Measurements from ENCODE around the gene AK5. TPM values are rescaled to one million over a fixed set of nuclear protein-coding genes. Genes with fewer than 3 reads are reported as not detected.

Gene AK5, protein sequence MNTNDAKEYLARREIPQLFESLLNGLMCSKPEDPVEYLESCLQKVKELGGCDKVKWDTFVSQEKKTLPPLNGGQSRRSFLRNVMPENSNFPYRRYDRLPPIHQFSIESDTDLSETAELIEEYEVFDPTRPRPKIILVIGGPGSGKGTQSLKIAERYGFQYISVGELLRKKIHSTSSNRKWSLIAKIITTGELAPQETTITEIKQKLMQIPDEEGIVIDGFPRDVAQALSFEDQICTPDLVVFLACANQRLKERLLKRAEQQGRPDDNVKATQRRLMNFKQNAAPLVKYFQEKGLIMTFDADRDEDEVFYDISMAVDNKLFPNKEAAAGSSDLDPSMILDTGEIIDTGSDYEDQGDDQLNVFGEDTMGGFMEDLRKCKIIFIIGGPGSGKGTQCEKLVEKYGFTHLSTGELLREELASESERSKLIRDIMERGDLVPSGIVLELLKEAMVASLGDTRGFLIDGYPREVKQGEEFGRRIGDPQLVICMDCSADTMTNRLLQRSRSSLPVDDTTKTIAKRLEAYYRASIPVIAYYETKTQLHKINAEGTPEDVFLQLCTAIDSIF
- total RNA-seq, result 10 to 100 TPM in 1 of 2 donors, 1 to 10 TPM in 1; 3.1 to 20.8 TPM

DNA sequence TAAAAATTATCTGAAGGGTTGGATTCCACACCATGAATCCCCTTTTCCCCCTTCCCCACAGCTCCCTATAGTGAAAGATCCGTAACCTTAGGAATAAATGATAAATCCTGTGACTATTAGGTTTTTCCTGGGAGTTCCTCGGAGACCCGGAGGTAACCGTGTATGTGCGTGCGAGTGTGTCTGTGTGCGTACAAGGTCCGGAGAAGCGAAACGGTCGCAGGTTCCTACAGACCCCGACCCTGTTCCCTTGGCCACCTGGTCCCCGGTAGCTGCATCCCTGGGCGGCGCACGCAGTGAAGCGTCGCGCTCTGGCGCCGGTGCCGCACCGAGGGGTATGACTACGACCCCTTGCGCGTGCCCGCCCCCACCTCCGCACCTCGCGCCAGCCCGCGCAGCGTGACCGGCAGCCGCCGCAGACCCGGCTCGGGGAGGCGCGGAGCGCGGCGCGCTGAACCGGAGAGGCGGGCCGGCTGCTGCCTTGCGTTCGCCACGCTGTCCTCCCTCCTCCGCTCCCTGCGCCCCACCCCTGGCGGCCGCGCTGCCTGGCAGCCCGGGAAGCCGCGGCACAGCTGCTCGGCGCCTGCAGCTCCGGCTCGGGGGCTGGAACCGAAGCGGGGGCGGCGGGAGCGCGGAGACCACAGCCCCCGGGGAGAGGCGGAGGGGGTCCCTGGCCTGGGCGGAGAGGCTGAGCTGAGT, at the start of gene AK5:
Gene AK5, plus strand, starts transcription at position 529 of the 696 bp plus-strand sequence. CDS start 295 bp downstream, outside the sequence.
- intact Hi-C loops (cut with DNase I), result no loop called here
- WGBS, result 3% methylated on average over 63 of the region's 71 CpGs
- no peaks in the 10 kb centered on the region for H3K9me3 ChIP-seq
- no peaks in the 10 kb centered on the region for H3K27me3 ChIP-seq (replicated peaks; ENCODE audit: insufficient read depth)
- no peak within 1 kb of the TSS for H3K27ac ChIP-seq
- H3K4me3 ChIP-seq, result peak within 1 kb of the TSS; percentile 34 to 40
- TF ChIP-seq POLR2A (IDR thresholded peaks at IDR 0.05) (no peak), POLR2AphosphoS5 (IDR thresholded peaks at IDR 0.05) (no peak)
- TF ChIP-seq, protein P1, sequence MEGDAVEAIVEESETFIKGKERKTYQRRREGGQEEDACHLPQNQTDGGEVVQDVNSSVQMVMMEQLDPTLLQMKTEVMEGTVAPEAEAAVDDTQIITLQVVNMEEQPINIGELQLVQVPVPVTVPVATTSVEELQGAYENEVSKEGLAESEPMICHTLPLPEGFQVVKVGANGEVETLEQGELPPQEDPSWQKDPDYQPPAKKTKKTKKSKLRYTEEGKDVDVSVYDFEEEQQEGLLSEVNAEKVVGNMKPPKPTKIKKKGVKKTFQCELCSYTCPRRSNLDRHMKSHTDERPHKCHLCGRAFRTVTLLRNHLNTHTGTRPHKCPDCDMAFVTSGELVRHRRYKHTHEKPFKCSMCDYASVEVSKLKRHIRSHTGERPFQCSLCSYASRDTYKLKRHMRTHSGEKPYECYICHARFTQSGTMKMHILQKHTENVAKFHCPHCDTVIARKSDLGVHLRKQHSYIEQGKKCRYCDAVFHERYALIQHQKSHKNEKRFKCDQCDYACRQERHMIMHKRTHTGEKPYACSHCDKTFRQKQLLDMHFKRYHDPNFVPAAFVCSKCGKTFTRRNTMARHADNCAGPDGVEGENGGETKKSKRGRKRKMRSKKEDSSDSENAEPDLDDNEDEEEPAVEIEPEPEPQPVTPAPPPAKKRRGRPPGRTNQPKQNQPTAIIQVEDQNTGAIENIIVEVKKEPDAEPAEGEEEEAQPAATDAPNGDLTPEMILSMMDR (IDR thresholded peaks at IDR 0.05), result no peak
- H3K4me1 ChIP-seq (replicated peaks), result peaks cover 4% of the 10 kb centered on the region
- H3K36me3 ChIP-seq, result no peaks in the 10 kb centered on the region
- peak; percentile 7 for DNase-seq (ENCODE audit: low spot score)

DNA sequence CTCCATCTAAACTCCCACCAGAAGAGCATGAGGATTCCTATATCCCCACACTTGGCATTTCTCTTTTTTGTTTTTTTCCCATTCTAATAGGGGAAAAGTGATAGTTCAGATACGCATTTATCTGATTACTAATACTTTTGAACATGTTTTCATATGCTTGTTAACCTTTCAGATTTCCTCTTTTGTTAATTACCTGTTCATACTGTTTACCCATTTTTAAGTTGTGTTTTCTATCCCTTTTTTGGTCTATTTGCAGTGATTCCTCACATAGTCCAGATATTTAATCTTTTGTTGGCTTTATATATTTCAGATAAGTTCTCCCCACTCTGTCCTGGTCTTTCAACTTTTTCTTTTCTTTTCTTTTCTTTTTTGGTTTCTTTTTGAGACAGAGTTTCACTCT, 49.0 kb upstream of the AK5 start:
- TF ChIP-seq, protein P1 (IDR thresholded peaks at IDR 0.05), result no peak
- TF ChIP-seq POLR2AphosphoS5 (IDR thresholded peaks at IDR 0.05), result no peak
- TF ChIP-seq POLR2A (IDR thresholded peaks at IDR 0.05), result no peak
- intact Hi-C loops (cut with DNase I), result no loop called here
- Histone ChIP-seq H3K9me3 (no peaks in the 10 kb centered on the region), H3K27ac (no peak overlapping the region), H3K27me3 (replicated peaks; ENCODE audit: insufficient read depth) (no peaks in the 10 kb centered on the region), H3K36me3 (no peaks in the 10 kb centered on the region), H3K4me1 (replicated peaks) (no peaks in the 10 kb centered on the region), H3K4me3 (no peak overlapping the region)
- no peak for DNase-seq (ENCODE audit: low spot score)
- 100% methylated on average over 1 of the region's 1 CpG for WGBS

DNA sequence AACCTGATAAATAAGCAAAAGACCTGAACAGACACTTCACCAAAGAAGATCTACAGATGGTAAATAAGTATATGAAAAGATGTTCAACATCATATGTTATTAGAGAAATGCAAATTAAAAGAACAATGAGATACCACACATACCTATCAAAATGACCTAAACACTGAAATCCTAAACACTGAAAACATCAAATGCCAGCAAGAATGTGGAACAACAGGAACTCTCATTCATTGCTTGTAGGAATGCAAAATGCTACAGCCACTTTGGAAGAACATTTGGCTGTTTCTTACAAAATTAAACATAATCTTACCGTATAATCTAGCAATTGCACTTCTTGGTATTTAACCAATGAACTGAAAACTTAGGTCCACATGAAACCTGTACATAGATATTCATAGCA, 47.7 kb upstream of the AK5 start:
- no peaks in the 10 kb centered on the region for H3K36me3 ChIP-seq
- TF ChIP-seq, protein P1 (IDR thresholded peaks at IDR 0.05), result no peak
- TF ChIP-seq POLR2AphosphoS5 (IDR thresholded peaks at IDR 0.05), result no peak
- DNase-seq (ENCODE audit: low spot score), result no peak
- no peaks in the 10 kb centered on the region for H3K9me3 ChIP-seq
- no peaks in the 10 kb centered on the region for H3K4me1 ChIP-seq (replicated peaks)
- H3K4me3 ChIP-seq, result no peak overlapping the region
- WGBS, result 84% methylated on average over 1 of the region's 1 CpG
- H3K27me3 ChIP-seq (replicated peaks; ENCODE audit: insufficient read depth), result no peaks in the 10 kb centered on the region
- intact Hi-C loops (cut with DNase I), result no loop called here
- no peak overlapping the region for H3K27ac ChIP-seq

DNA sequence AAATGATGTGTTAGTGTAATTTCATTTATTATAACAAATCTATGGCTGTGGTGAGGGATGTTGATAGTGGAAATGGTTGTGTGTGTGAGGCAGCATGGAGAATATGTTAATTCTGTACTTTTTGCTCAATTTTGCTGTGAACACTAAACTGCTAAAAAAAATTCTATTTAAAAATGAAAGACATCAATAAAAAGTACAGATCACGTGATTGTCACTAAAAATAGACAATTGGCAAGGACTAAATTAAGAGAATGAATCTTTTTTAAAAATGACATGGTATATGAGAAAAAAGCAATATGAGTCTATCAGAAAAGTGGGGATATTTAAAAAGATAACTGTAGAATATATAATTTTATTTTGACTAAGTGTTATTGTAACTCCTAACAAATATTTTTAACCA, 46.9 kb upstream of the AK5 start:
- intact Hi-C loops (cut with DNase I), result no loop called here

More for the DNA sequence above, 46.9 kb upstream of the AK5 start:
- TF ChIP-seq POLR2A (IDR thresholded peaks at IDR 0.05) (no peak), POLR2AphosphoS5 (IDR thresholded peaks at IDR 0.05) (no peak)
- TF ChIP-seq, protein P1 (IDR thresholded peaks at IDR 0.05), result no peak
- no peaks in the 10 kb centered on the region for H3K9me3 ChIP-seq
- H3K27me3 ChIP-seq (replicated peaks; ENCODE audit: insufficient read depth), result no peaks in the 10 kb centered on the region
- H3K4me3 ChIP-seq, result no peak overlapping the region
- H3K27ac ChIP-seq, result no peak overlapping the region
- 72% methylated on average over 1 of the region's 1 CpG for WGBS
- H3K36me3 ChIP-seq, result no peaks in the 10 kb centered on the region
- DNase-seq (ENCODE audit: low spot score), result no peak
- no peaks in the 10 kb centered on the region for H3K4me1 ChIP-seq (replicated peaks)

Measured in prostate gland (tissue), 2 donors.